OCI-LY3 (cell line): Measurements from ENCODE around the gene ZFAND2A.

Experiments used
- EZH2phosphoT487 ChIP-seq: fragments of 200-600 bp; shearing (Covaris generic); IDR thresholded peaks from 2 replicates; pipeline ENCODE4 v1.6.1; 2018; ENCODE audit warnings: antibody characterized with exemption, mixed run types, low read depth
- TF ChIP-seq, protein P1 (sequence below): fragments of 200-600, 300-600 bp; sonication (generic); IDR thresholded peaks from 2 replicates; pipeline ENCODE4 v1.5.1; 2014; ENCODE audit warnings: antibody characterized with exemption, low read length, low read depth

DNA sequence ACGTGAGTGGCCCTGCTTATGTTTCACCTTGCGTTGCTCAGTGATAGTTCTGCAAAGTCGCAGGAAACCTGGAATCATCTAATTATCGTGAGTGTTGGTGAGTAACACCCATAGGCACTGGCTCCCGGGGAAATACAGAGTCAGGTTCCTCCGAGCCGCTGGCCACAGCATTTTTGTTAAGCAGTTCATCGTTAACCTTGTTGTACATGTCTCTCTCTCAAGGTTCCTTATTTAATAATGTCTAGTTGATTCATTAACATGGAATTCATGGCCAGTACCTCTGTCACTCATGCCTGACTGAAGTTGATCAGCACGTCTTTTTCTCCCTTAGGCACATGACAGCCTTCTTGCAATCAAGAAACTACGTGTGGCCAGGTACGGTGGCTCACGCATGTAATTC is 3.1 kb upstream of the ZFAND2A start:
- TF ChIP-seq, protein P1, sequence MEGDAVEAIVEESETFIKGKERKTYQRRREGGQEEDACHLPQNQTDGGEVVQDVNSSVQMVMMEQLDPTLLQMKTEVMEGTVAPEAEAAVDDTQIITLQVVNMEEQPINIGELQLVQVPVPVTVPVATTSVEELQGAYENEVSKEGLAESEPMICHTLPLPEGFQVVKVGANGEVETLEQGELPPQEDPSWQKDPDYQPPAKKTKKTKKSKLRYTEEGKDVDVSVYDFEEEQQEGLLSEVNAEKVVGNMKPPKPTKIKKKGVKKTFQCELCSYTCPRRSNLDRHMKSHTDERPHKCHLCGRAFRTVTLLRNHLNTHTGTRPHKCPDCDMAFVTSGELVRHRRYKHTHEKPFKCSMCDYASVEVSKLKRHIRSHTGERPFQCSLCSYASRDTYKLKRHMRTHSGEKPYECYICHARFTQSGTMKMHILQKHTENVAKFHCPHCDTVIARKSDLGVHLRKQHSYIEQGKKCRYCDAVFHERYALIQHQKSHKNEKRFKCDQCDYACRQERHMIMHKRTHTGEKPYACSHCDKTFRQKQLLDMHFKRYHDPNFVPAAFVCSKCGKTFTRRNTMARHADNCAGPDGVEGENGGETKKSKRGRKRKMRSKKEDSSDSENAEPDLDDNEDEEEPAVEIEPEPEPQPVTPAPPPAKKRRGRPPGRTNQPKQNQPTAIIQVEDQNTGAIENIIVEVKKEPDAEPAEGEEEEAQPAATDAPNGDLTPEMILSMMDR = no peak
- TF ChIP-seq EZH2phosphoT487 = no peak
